Parathyroid adenoma (tissue), 2 donors: ENCODE measurements around the gene VGLL3.

ENCODE experiments used
- H2AFZ ChIP-seq: fragments of 300-600 bp; sonication (generic); one replicate; pipeline ENCODE4 v1.7.0; 2017; ENCODE audit warnings: antibody characterized with exemption, mild to moderate bottlenecking
- H3K27ac ChIP-seq: fragments of 300-600 bp; sonication (generic); one replicate; pipeline ENCODE4 v1.7.0; 2017
- H3K27me3 ChIP-seq: fragments of 300-600 bp; sonication (generic); one replicate; pipeline ENCODE4 v1.7.0; 2017; ENCODE audit warnings: low read length; ENCODE audit not compliant: control insufficient read depth, insufficient read depth
- H3K36me3 ChIP-seq: fragments of 300-600 bp; sonication (generic); one replicate; pipeline ENCODE4 v1.7.0; 2017; ENCODE audit warnings: low read length; ENCODE audit not compliant: control insufficient read depth, insufficient read depth
- H3K4me1 ChIP-seq: fragments of 300-600 bp; sonication (generic); one replicate; pipeline ENCODE4 v1.7.0; 2017; ENCODE audit warnings: control low read depth
- H3K4me2 ChIP-seq: fragments of 300-600 bp; sonication (generic); one replicate; pipeline ENCODE4 v1.7.0; 2017; ENCODE audit warnings: low read length
- H3K4me3 ChIP-seq: fragments of 300-600 bp; sonication (generic); one replicate; pipeline ENCODE4 v1.7.0; 2017; ENCODE audit warnings: low read depth, low read length
- H3K79me2 ChIP-seq: fragments of 300-600 bp; sonication (generic); one replicate; pipeline ENCODE4 v1.7.0; 2017; ENCODE audit warnings: control low read depth
- H3K9ac ChIP-seq: fragments of 300-600 bp; sonication (generic); one replicate; pipeline ENCODE4 v1.7.0; 2017; ENCODE audit warnings: mild to moderate bottlenecking
- H3K9me3 ChIP-seq: fragments of 300-600 bp; sonication (generic); one replicate; pipeline ENCODE4 v1.7.0; 2017; ENCODE audit warnings: low read length; ENCODE audit not compliant: control insufficient read depth
- TF ChIP-seq, protein P1 (sequence below): fragments of 300-600 bp; sonication (generic); IDR thresholded peaks from one replicate; pipeline ENCODE4 v1.7.0; 2017; ENCODE audit warnings: antibody characterized with exemption, mild to moderate bottlenecking
- donor health status: primary hyperparathyroidism.

Gene VGLL3

GRCh38 chr3:86890741-86891396, 100.1 kb downstream of the VGLL3 start:
- Histone ChIP-seq H3K9me3 (no peaks in the 10 kb centered on the region), H3K79me2 (no peaks in the 10 kb centered on the region), H3K27ac (no peak overlapping the region), H3K9ac (no peak overlapping the region), H2AFZ (no peak overlapping the region), H3K4me3 (no peak overlapping the region), H3K4me1 (no peaks in the 10 kb centered on the region), H3K4me2 (no peak overlapping the region), H3K36me3 (no peaks in the 10 kb centered on the region), H3K27me3 (no peaks in the 10 kb centered on the region)
- TF ChIP-seq, protein P1, sequence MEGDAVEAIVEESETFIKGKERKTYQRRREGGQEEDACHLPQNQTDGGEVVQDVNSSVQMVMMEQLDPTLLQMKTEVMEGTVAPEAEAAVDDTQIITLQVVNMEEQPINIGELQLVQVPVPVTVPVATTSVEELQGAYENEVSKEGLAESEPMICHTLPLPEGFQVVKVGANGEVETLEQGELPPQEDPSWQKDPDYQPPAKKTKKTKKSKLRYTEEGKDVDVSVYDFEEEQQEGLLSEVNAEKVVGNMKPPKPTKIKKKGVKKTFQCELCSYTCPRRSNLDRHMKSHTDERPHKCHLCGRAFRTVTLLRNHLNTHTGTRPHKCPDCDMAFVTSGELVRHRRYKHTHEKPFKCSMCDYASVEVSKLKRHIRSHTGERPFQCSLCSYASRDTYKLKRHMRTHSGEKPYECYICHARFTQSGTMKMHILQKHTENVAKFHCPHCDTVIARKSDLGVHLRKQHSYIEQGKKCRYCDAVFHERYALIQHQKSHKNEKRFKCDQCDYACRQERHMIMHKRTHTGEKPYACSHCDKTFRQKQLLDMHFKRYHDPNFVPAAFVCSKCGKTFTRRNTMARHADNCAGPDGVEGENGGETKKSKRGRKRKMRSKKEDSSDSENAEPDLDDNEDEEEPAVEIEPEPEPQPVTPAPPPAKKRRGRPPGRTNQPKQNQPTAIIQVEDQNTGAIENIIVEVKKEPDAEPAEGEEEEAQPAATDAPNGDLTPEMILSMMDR: no peak
